HCT116 (cell line): Measurements from ENCODE around the gene TBC1D13. TPM values are rescaled to one million over a fixed set of nuclear protein-coding genes. Genes with fewer than 3 reads are reported as not detected.

Source experiments
- ATAC-seq: fragments of 200-7000 bp; cut with Tn5 transposase; 2 replicates; pipeline ENCODE4 v1.9.1; 2020; ENCODE audit warnings: mild to moderate bottlenecking, moderate library complexity
- Bru-seq: library from RNA; stranded (reverse); fragments of 400-500 nt; gene quantifications from one replicate; lab custom pipeline; 2021; lab: Mats Ljungman, UMichigan
- BruChase-seq, 2 experiments: library from RNA; stranded (reverse); fragments of 400-500 nt; gene quantifications; one replicate each; lab custom pipeline; 2021; lab: Mats Ljungman, UMichigan
- BruUV-seq: library from RNA; stranded (reverse); fragments of 400-500 nt; replicated peaks from 2 replicates; lab custom pipeline; 2021; lab: Mats Ljungman, UMichigan
- CTCF ChIA-PET: fragments of 300-600 bp; sonication (Branson Sonifier 250); formaldehyde crosslinking; loops from one replicate; lab custom pipeline; 2021; ENCODE audit warnings: antibody characterized with exemption; lab: Charles Lee
- POLR2A ChIA-PET: fragments of 300-600, 350-600 bp; sonication (Branson Sonifier 250); formaldehyde crosslinking; loops from one replicate; lab custom pipeline; 2021; ENCODE audit warnings: antibody characterized with exemption; lab: Charles Lee
- RAD21 ChIA-PET, 2 experiments: fragments of 300-600 bp; sonication (Branson Sonifier 250); formaldehyde crosslinking; loops; one replicate each; lab custom pipeline; 2023; ENCODE audit warnings: low total read pairs in 2 of 2; ENCODE audit not compliant: uncharacterized antibody in 2 of 2, unreplicated experiment in 2 of 2, low non-redundant PET in 1 of 2; lab: Charles Lee
- DNase-seq: peaks from one replicate; pipeline ENCODE4 v3.0.0-alpha.2; 2010; ENCODE audit warnings: low read depth, low spot score
- H2AFZ ChIP-seq: fragments of 200-600 bp; shearing (Covaris generic), sonication (generic); 2 replicates; pipeline ENCODE4 v1.6.1; 2017; ENCODE audit warnings: low read depth, mixed run types, mixed read lengths, antibody characterized with exemption, low read length; ENCODE audit not compliant: poor library complexity, severe bottlenecking
- H3K27ac ChIP-seq: 2 replicates; pipeline ENCODE4 v1.5.1; 2012; ENCODE audit warnings: low read depth, low read length
- H3K27me3 ChIP-seq: fragments of 200-600 bp; sonication (generic); 2 replicates; pipeline ENCODE4 v1.6.1; 2016; ENCODE audit warnings: mixed run types, low read length, mixed read lengths; ENCODE audit not compliant: insufficient read depth
- H3K36me3 ChIP-seq, 2 experiments: fragments of 200-500 bp in 1 of 2; fragments of 200-600 bp in 1 of 2; sonication (Bioruptor generic) in 1 of 2; sonication (generic) in 1 of 2; 2 replicates each; pipeline versions ENCODE4 v1.5.1 to v1.6.1; 2014 to 2016; ENCODE audit warnings: low read length in 2 of 2, inconsistent platforms in 1 of 2, mixed read lengths in 1 of 2, mixed run types in 1 of 2; ENCODE audit not compliant: insufficient read depth in 2 of 2, control insufficient read depth in 1 of 2
- H3K4me1 ChIP-seq, 2 experiments: fragments of 200-600 bp in 1 of 2; sonication (generic) in 1 of 2; 2 replicates each; pipeline versions ENCODE4 v1.5.1 to v1.6.1; 2012 to 2017; ENCODE audit warnings: low read length in 2 of 2, inconsistent platforms in 1 of 2, mild to moderate bottlenecking in 1 of 2, mixed read lengths in 1 of 2, mixed run types in 1 of 2, moderate library complexity in 1 of 2; ENCODE audit not compliant: insufficient read depth in 2 of 2, control insufficient read depth in 1 of 2
- H3K4me2 ChIP-seq: fragments of 200-600 bp; sonication (generic); 2 replicates; pipeline ENCODE4 v1.6.1; 2017; ENCODE audit warnings: mixed run types, low read length, mixed read lengths
- H3K4me3 ChIP-seq, 2 experiments: fragments of 200-600 bp in 1 of 2; sonication (generic) in 1 of 2; replicated peaks in 1 of 2; 2 replicates each; pipeline ENCODE4 v1.5.1; 2011 to 2016; ENCODE audit warnings: low read length in 2 of 2, control low read depth in 1 of 2, low read depth in 1 of 2, mild to moderate bottlenecking in 1 of 2, mixed read lengths in 1 of 2, mixed run types in 1 of 2
- H3K79me2 ChIP-seq: fragments of 200-600 bp; sonication (generic); 2 replicates; pipeline ENCODE4 v1.6.1; 2017; ENCODE audit warnings: mild to moderate bottlenecking, mixed run types, low read length, moderate library complexity, mixed read lengths; ENCODE audit not compliant: insufficient read depth
- H3K9ac ChIP-seq: fragments of 200-600 bp; sonication (generic); 2 replicates; pipeline ENCODE4 v1.6.1; 2016; ENCODE audit warnings: low read length, mixed read lengths
- H3K9me2 ChIP-seq: fragments of 200-600 bp; sonication (generic), shearing (Covaris generic); 2 replicates; pipeline ENCODE4 v1.6.1; 2017; ENCODE audit warnings: mixed run types, mild to moderate bottlenecking, moderate library complexity; ENCODE audit not compliant: insufficient read depth
- H3K9me3 ChIP-seq, 2 experiments: fragments of 200-500 bp in 1 of 2; fragments of 200-600 bp in 1 of 2; sonication (Bioruptor generic) in 1 of 2; sonication (generic) in 1 of 2; 2 replicates each; pipeline ENCODE4 v1.6.1; 2014 to 2017; ENCODE audit warnings: low read length in 2 of 2, mixed read lengths in 2 of 2, inconsistent platforms in 1 of 2, low read depth in 1 of 2, mild to moderate bottlenecking in 1 of 2, mixed run types in 1 of 2, moderate library complexity in 1 of 2; ENCODE audit not compliant: control insufficient read depth in 1 of 2, insufficient read depth in 1 of 2
- H4K20me1 ChIP-seq: fragments of 200-600 bp; sonication (generic), shearing (Covaris generic); 2 replicates; pipeline ENCODE4 v1.6.1; 2017; ENCODE audit warnings: mixed run types, mild to moderate bottlenecking, moderate library complexity; ENCODE audit not compliant: insufficient read depth
- CBX3 ChIP-seq: IDR thresholded peaks from 2 replicates; pipeline ENCODE4 v1.6.1; 2012; ENCODE audit warnings: low read depth
- CEBPB ChIP-seq: IDR thresholded peaks from 2 replicates; pipeline ENCODE4 v1.6.1; 2012; ENCODE audit warnings: low read depth
- EGR1 ChIP-seq: IDR thresholded peaks from 2 replicates; pipeline ENCODE4 v1.6.1; 2012; ENCODE audit warnings: low read depth
- ELF1 ChIP-seq: IDR thresholded peaks from 2 replicates; pipeline ENCODE4 v1.6.1; 2012; ENCODE audit warnings: low read depth, borderline replicate concordance
- FOSL1 ChIP-seq: IDR thresholded peaks from 2 replicates; pipeline ENCODE4 v1.6.1; 2012; ENCODE audit warnings: low read depth
- JUND ChIP-seq: IDR thresholded peaks from 2 replicates; pipeline ENCODE4 v1.6.1; 2012
- MAX ChIP-seq: IDR thresholded peaks from 2 replicates; pipeline ENCODE4 v1.6.1; 2012
- POLR2A ChIP-seq: IDR thresholded peaks from 2 replicates; pipeline ENCODE4 v1.7.0; 2011; ENCODE audit warnings: borderline replicate concordance; ENCODE audit not compliant: insufficient read depth, insufficient read length; ENCODE audit errors: extremely low read depth
- POLR2AphosphoS5 ChIP-seq: IDR thresholded peaks from 2 replicates; pipeline ENCODE4 v1.6.1; 2011; ENCODE audit warnings: mild to moderate bottlenecking, low read depth, low read length, moderate library complexity
- SIN3A ChIP-seq: IDR thresholded peaks from 2 replicates; pipeline ENCODE4 v1.6.1; 2012; ENCODE audit warnings: low read depth
- SP1 ChIP-seq: IDR thresholded peaks from 2 replicates; pipeline ENCODE4 v1.6.1; 2012; ENCODE audit warnings: low read depth
- TCF7L2 ChIP-seq: IDR thresholded peaks from 2 replicates; pipeline ENCODE4 v1.7.0; 2011; ENCODE audit warnings: borderline replicate concordance, inconsistent platforms; ENCODE audit not compliant: insufficient read depth, insufficient read length; ENCODE audit errors: extremely low read depth
- YY1 ChIP-seq: IDR thresholded peaks from 2 replicates; pipeline ENCODE4 v1.6.1; 2011; ENCODE audit warnings: low read length, low read depth, moderate library complexity, mild to moderate bottlenecking; ENCODE audit not compliant: insufficient replicate concordance; ENCODE audit errors: extremely low read depth
- ZBTB33 ChIP-seq: IDR thresholded peaks from 2 replicates; pipeline ENCODE4 v1.6.1; 2011; ENCODE audit warnings: mild to moderate bottlenecking, low read length, moderate library complexity; ENCODE audit not compliant: insufficient replicate concordance; ENCODE audit errors: extremely low read depth
- ZFX ChIP-seq: fragments of 450-650 bp; IDR thresholded peaks from 2 replicates; pipeline ENCODE4 v1.6.1; 2017
- intact Hi-C: fragments of 100-400 bp; cut with micrococcal nuclease; formaldehyde crosslinking; loops from 2 replicates; pipeline ENCODE4 v1.10.0; 2022
- long read RNA-seq: library from polyadenylated mRNA; unstranded; transcript quantifications from one replicate; pipeline ENCODE4 v2.0.0, GENCODE V29; 2021; ENCODE audit not compliant: unreplicated experiment
- polyA plus RNA-seq: library from polyadenylated mRNA; unstranded; fragments of >200 nt; gene quantifications from 2 replicates; pipeline ENCODE4 v1.2.1, GENCODE V29; 2012; ENCODE audit warnings: missing spikeins
- total RNA-seq: library from RNA; stranded (reverse); gene quantifications from one replicate; pipeline ENCODE4 v1.2.1, GENCODE V29; 2021; ENCODE audit not compliant: unreplicated experiment

Gene TBC1D13
- total RNA-seq (17.5 TPM), Bru-seq, nascent RNA (percentile 49 among the genes with signal in this experiment), BruChase-seq, experiment 1, labeled RNA remaining after a 6-hour chase (percentile 61 among the genes with signal in this experiment), BruChase-seq, experiment 2, labeled RNA remaining after a 2-hour chase (percentile 60 among the genes with signal in this experiment)
- polyA plus RNA-seq = 8.7 and 12.1 TPM in 2 replicates
- long read RNA-seq, transcript TBC1D13-202 (12 exons, 3,906 nt) = major isoform, 5 of 20 reads
- long read RNA-seq, partial matches to known transcripts = 10 of 20 reads
- long read RNA-seq, other reads (novel, unspliced or antisense) = 5 of 20 reads

- TF ChIP-seq ELF1 (no peak), SIN3A (peak; percentile 81), POLR2AphosphoS5 (peak; percentile 85), ZBTB33 (peak; percentile 58), FOSL1 (no peak), CBX3 (peak; percentile 98), MAX (peak; percentile 99), EGR1 (peak; percentile 69), JUND (no peak), POLR2A (no peak), YY1 (peak; percentile 68), CEBPB (peak; percentile 78), SP1 (peak; percentile 85), ZFX (peak; percentile 54; the same call in 1 of the 2 replicates), TCF7L2 (peak; percentile 52)
- DNase-seq (peak; percentile 44), ATAC-seq (peak; percentile 96)
- H3K9ac ChIP-seq = peak within 1 kb of the TSS; percentile 73
- no TSS peak for BruUV-seq
- CTCF ChIA-PET = no interaction called here
- intact Hi-C loops = loop anchor here (1.0 kb wide), 1 partner anchor 16 kb away; the partner anchor contains the start of gene ZER1
- peak within 1 kb of the TSS; percentile 46 for H2AFZ ChIP-seq
- RAD21 ChIA-PET = no interaction called here
- H4K20me1 ChIP-seq = no peaks in the 10 kb centered on the region
- H3K4me3 ChIP-seq = peak within 1 kb of the TSS; percentile 87 to 94
- H3K36me3 ChIP-seq = peaks cover 3 to 9% of the 10 kb centered on the region in 2 experiments; a peak in 3 of 4 replicates
- peaks cover 12 to 28% of the 10 kb centered on the region in 2 experiments; a peak in 3 of 4 replicates for H3K4me1 ChIP-seq
- peaks cover 14% of the 10 kb centered on the region for H3K79me2 ChIP-seq
- POLR2A ChIA-PET = interaction anchor here (0.7 kb wide), 1 partner anchor 327 kb away, joined by 4 read pairs; no protein-coding TSS in a partner anchor
- peak within 1 kb of the TSS; percentile 96 for H3K4me2 ChIP-seq
- no peaks in the 10 kb centered on the region for H3K9me2 ChIP-seq
- H3K9me3 ChIP-seq = peaks cover under 1 to 2% of the 10 kb centered on the region in 2 experiments; a peak in 2 of 4 replicates
- H3K27ac ChIP-seq = peak within 1 kb of the TSS; percentile 77
- no peaks in the 10 kb centered on the region for H3K27me3 ChIP-seq
These were observed at the start of gene TBC1D13 for GRCh38 chr9:128786681-128787601. TSS of gene TBC1D13 (plus strand) at chr9:128787253. CDS start at chr9:128787354, 101 bp downstream.
